ENCODE results near the gene LZTFL1.

DNA sequence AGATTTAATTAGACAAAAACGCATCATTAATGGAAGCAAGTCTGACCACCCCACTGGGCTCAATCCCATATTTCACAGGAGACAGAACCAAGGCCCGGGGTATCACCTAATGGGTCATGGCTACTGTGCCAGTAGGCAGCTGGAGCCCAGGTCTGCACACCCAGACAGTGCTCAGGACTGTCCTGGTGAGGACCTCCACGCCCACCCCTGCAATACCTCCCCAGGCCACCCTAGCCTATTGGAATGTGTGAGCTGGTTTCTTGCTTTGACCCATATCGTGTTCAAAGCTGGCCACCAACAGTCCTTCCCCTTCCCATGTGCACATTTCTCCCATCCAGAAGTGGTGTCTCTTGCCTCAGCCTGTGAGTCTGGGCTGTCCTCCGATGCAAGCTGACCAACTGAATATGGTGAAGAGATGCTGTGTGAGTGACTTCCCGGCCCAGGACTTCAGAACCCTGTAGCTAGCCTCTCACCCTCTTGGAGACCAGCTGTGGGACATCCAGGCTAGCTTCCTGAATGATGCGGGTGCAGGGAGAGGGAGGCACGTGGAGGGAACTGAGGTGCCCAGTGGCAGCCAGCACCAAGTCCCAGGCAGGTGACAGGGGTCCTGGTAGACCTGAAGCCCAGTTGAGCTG, 64.7 kb downstream of the LZTFL1 start:
- TF ChIP-seq KAT7 (CRISPR knock-in tag; IDR thresholded peaks at IDR 0.05; ENCODE audit: borderline replicate concordance) (no peak), ZNF671 (CRISPR knock-in tag; IDR thresholded peaks at IDR 0.05) (no peak), RORB (CRISPR knock-in tag; IDR thresholded peaks at IDR 0.05) (no peak)
- TF ChIP-seq, protein P1, sequence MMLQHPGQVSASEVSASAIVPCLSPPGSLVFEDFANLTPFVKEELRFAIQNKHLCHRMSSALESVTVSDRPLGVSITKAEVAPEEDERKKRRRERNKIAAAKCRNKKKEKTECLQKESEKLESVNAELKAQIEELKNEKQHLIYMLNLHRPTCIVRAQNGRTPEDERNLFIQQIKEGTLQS (CRISPR knock-in tag; conservative IDR thresholded peaks at IDR 0.05): no peak
- TF ChIP-seq, protein P2, sequence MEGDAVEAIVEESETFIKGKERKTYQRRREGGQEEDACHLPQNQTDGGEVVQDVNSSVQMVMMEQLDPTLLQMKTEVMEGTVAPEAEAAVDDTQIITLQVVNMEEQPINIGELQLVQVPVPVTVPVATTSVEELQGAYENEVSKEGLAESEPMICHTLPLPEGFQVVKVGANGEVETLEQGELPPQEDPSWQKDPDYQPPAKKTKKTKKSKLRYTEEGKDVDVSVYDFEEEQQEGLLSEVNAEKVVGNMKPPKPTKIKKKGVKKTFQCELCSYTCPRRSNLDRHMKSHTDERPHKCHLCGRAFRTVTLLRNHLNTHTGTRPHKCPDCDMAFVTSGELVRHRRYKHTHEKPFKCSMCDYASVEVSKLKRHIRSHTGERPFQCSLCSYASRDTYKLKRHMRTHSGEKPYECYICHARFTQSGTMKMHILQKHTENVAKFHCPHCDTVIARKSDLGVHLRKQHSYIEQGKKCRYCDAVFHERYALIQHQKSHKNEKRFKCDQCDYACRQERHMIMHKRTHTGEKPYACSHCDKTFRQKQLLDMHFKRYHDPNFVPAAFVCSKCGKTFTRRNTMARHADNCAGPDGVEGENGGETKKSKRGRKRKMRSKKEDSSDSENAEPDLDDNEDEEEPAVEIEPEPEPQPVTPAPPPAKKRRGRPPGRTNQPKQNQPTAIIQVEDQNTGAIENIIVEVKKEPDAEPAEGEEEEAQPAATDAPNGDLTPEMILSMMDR (IDR thresholded peaks at IDR 0.05): no peak
- TF ChIP-seq, protein P3, sequence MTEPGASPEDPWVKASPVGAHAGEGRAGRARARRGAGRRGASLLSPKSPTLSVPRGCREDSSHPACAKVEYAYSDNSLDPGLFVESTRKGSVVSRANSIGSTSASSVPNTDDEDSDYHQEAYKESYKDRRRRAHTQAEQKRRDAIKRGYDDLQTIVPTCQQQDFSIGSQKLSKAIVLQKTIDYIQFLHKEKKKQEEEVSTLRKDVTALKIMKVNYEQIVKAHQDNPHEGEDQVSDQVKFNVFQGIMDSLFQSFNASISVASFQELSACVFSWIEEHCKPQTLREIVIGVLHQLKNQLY (CRISPR knock-in tag; IDR thresholded peaks at IDR 0.05): no peak
- TF ChIP-seq, protein P4, sequence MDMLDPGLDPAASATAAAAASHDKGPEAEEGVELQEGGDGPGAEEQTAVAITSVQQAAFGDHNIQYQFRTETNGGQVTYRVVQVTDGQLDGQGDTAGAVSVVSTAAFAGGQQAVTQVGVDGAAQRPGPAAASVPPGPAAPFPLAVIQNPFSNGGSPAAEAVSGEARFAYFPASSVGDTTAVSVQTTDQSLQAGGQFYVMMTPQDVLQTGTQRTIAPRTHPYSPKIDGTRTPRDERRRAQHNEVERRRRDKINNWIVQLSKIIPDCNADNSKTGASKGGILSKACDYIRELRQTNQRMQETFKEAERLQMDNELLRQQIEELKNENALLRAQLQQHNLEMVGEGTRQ (CRISPR knock-in tag; IDR thresholded peaks at IDR 0.05): no peak

All from WTC11 (cell line).